Naive thymus-derived CD4-positive, alpha-beta T cell (primary cell): ENCODE measurements around the gene BCO1. TPM values are rescaled to one million over a fixed set of nuclear protein-coding genes. Genes with fewer than 3 reads are reported as not detected.

ENCODE experiments used
- ATAC-seq: fragments of 150-1000 bp; cut with Tn5 transposase; 2 replicates; pipeline ENCODE4 v1.10.0; 2021; ENCODE audit warnings: mild to moderate bottlenecking, moderate library complexity
- CTCF ChIA-PET: fragments of 350-600 bp; sonication (Branson Sonifier 250); formaldehyde crosslinking; loops from one replicate; lab custom pipeline; 2021; ENCODE audit warnings: antibody characterized with exemption; lab: Charles Lee
- POLR2A ChIA-PET: fragments of 350-600 bp; sonication (Branson Sonifier 250); formaldehyde crosslinking; loops from one replicate; lab custom pipeline; 2021; ENCODE audit warnings: antibody characterized with exemption, inconsistent platforms; lab: Charles Lee
- DNase-seq, 9 donors: peaks; one replicate each; pipeline versions ENCODE4 v3.0.0 to v3.0.0-alpha.2; 2020 to 2022; ENCODE audit warnings: mixed read lengths in 1 of 9
- H3K27ac ChIP-seq: one replicate; pipeline ENCODE4 v1.7.0; 2013; ENCODE audit warnings: mild to moderate bottlenecking, low read depth, low read length, moderate library complexity
- H3K27me3 ChIP-seq, 2 donors: one replicate each; pipeline ENCODE4 v1.7.0; 2013; ENCODE audit warnings: low read length in 2 of 2, mild to moderate bottlenecking in 2 of 2, moderate library complexity in 2 of 2; ENCODE audit not compliant: control insufficient read depth in 2 of 2, insufficient read depth in 2 of 2
- H3K36me3 ChIP-seq, 3 experiments: 1 replicate in 2 of 3; 2 replicates in 1 of 3; pipeline ENCODE4 v1.7.0; 2013; ENCODE audit warnings: low read length in 3 of 3, mild to moderate bottlenecking in 3 of 3, moderate library complexity in 1 of 3; ENCODE audit not compliant: insufficient read depth in 3 of 3, control insufficient read depth in 2 of 3
- H3K4me1 ChIP-seq, 2 donors: one replicate each; pipeline ENCODE4 v1.7.0; 2013; ENCODE audit warnings: low read length in 2 of 2, mild to moderate bottlenecking in 2 of 2, moderate library complexity in 1 of 2; ENCODE audit not compliant: control insufficient read depth in 2 of 2, insufficient read depth in 2 of 2
- H3K4me3 ChIP-seq: 2 replicates; pipeline ENCODE4 v1.7.0; 2013; ENCODE audit warnings: mild to moderate bottlenecking, low read length
- H3K9me3 ChIP-seq, 3 experiments: 1 replicate in 2 of 3; 2 replicates in 1 of 3; pipeline ENCODE4 v1.7.0; 2013; ENCODE audit warnings: low read length in 3 of 3; ENCODE audit not compliant: control insufficient read depth in 2 of 3
- H3K27ac Mint-ChIP-seq, 9 donors: one replicate each; pipeline ENCODE4 v1.8.0; 2020 to 2022; ENCODE audit warnings: mixed read lengths in 9 of 9, mild to moderate bottlenecking in 8 of 9, moderate library complexity in 5 of 9, inconsistent platforms in 2 of 9
- H3K27me3 Mint-ChIP-seq, 5 donors: one replicate each; pipeline ENCODE4 v1.8.0; 2021 to 2022; ENCODE audit warnings: mixed read lengths in 5 of 5, mild to moderate bottlenecking in 1 of 5
- H3K36me3 Mint-ChIP-seq, 5 donors: one replicate each; pipeline ENCODE4 v1.8.0; 2020 to 2022; ENCODE audit warnings: mixed read lengths in 5 of 5, mild to moderate bottlenecking in 3 of 5, inconsistent platforms in 1 of 5
- H3K4me1 Mint-ChIP-seq, 7 donors: one replicate each; pipeline ENCODE4 v1.8.0; 2020 to 2022; ENCODE audit warnings: mixed read lengths in 7 of 7, mild to moderate bottlenecking in 3 of 7, inconsistent platforms in 1 of 7
- H3K4me3 Mint-ChIP-seq, 10 donors: one replicate each; pipeline ENCODE4 v1.8.0; 2020 to 2022; ENCODE audit warnings: mild to moderate bottlenecking in 10 of 10, mixed read lengths in 10 of 10, moderate library complexity in 6 of 10, inconsistent platforms in 2 of 10
- H3K9me3 Mint-ChIP-seq, 11 donors: one replicate each; pipeline ENCODE4 v1.8.0; 2020 to 2022; ENCODE audit warnings: mixed read lengths in 11 of 11, mild to moderate bottlenecking in 4 of 11, inconsistent platforms in 1 of 11, moderate library complexity in 1 of 11
- intact Hi-C, 2 donors: fragments of 100-400 bp; cut with micrococcal nuclease; formaldehyde crosslinking; loops; one replicate each; pipeline ENCODE4 v1.15.1; 2023
- polyA plus RNA-seq, 2 donors: library from polyadenylated mRNA; unstranded; fragments of 300-500 nt; fragmentation: Illumina TruSeq; gene quantifications; one replicate each; pipeline ENCODE4 v1.2.3, GENCODE V29; 2021
- total RNA-seq, 6 experiments: library from RNA in 5 of 6; stranded (reverse) in 5 of 6; gene quantifications; 1 replicate in 5 of 6; 2 replicates in 1 of 6; pipeline ENCODE4 v1.2.3 and lab custom pipeline; 2021 to 2026

Gene BCO1
- total and polyA plus RNA-seq, 7 experiments from 2014 or later, result not detected

DNA sequence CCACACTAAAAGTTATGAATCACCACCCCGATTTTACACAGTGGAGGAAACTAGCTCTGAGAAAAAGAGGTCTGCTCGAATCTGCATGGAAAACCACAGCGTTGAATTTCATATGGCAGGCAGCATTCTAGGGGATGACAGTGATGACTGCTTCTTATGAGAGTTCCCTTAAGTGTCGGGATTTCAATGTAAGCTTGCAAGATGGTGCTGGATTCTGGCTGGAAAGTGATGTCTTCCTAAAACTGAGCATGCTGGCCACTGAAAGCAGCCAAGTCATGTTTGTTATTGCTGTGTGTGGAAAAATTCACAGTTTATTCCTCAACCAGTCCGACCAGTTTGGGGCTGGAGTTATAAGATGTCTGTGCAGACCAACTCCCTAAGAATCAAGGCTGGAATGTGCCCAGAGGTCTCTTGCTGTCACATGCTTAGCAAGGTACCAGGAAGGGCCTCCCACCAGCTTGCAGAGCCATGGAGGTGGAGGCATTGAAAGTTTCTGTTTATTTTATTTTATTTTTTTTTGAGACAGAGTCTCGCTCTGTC, 39.1 kb downstream of the BCO1 start:
- no peaks in the 10 kb centered on the region for H3K9me3 Mint-ChIP-seq
- H3K27ac ChIP-seq, result no peak overlapping the region
- ChIA-PET CTCF (no interaction called here), POLR2A (no interaction called here)
- H3K36me3 Mint-ChIP-seq, result no peaks in the 10 kb centered on the region
- H3K9me3 ChIP-seq, result no peaks in the 10 kb centered on the region
- H3K36me3 ChIP-seq, result no peaks in the 10 kb centered on the region
- H3K4me3 Mint-ChIP-seq, result no peak overlapping the region
- H3K27me3 Mint-ChIP-seq, result no peaks in the 10 kb centered on the region
- no peaks in the 10 kb centered on the region for H3K4me1 ChIP-seq
- H3K4me1 Mint-ChIP-seq, result no peaks in the 10 kb centered on the region
- H3K27me3 ChIP-seq, result no peaks in the 10 kb centered on the region
- ATAC-seq (no peak), DNase-seq (no peak)
- intact Hi-C loops, result no loop called here
- H3K4me3 ChIP-seq, result no peak overlapping the region
- H3K27ac Mint-ChIP-seq, result no peak overlapping the region

- Histone ChIP-seq H3K9me3 (no peaks in the 10 kb centered on the region), H3K4me1 (no peaks in the 10 kb centered on the region), H3K27me3 (no peaks in the 10 kb centered on the region), H3K36me3 (no peaks in the 10 kb centered on the region), H3K27ac (no peak overlapping the region), H3K4me3 (no peak overlapping the region)
- DNase-seq (no peak), ATAC-seq (no peak)
- no peak overlapping the region for H3K27ac Mint-ChIP-seq
- H3K9me3 Mint-ChIP-seq, result no peaks in the 10 kb centered on the region
- no peaks in the 10 kb centered on the region for H3K27me3 Mint-ChIP-seq
- intact Hi-C loops, result no loop called here
- CTCF ChIA-PET, result no interaction called here
- H3K4me1 Mint-ChIP-seq, result no peaks in the 10 kb centered on the region
- H3K4me3 Mint-ChIP-seq, result no peak overlapping the region
- H3K36me3 Mint-ChIP-seq, result no peaks in the 10 kb centered on the region
- POLR2A ChIA-PET, result no interaction called here
These were observed 40.0 kb downstream of the BCO1 start for GRCh38 chr16:81278526-81278925.

GRCh38 chr16:81279392-81279791, 40.9 kb downstream of the BCO1 start:
- no peaks in the 10 kb centered on the region for H3K4me1 Mint-ChIP-seq
- no peak for ATAC-seq
- H3K9me3 Mint-ChIP-seq, result no peaks in the 10 kb centered on the region
- H3K27me3 Mint-ChIP-seq, result no peaks in the 10 kb centered on the region
- H3K4me3 Mint-ChIP-seq, result no peak overlapping the region
- POLR2A ChIA-PET, result no interaction called here
- CTCF ChIA-PET, result no interaction called here
- Histone ChIP-seq H3K4me3 (no peak overlapping the region), H3K36me3 (no peaks in the 10 kb centered on the region), H3K4me1 (no peaks in the 10 kb centered on the region), H3K27me3 (no peaks in the 10 kb centered on the region), H3K9me3 (no peaks in the 10 kb centered on the region), H3K27ac (no peak overlapping the region)
- no peak for DNase-seq
- no peaks in the 10 kb centered on the region for H3K36me3 Mint-ChIP-seq
- H3K27ac Mint-ChIP-seq, result no peak overlapping the region
- intact Hi-C loops, result no loop called here

DNA sequence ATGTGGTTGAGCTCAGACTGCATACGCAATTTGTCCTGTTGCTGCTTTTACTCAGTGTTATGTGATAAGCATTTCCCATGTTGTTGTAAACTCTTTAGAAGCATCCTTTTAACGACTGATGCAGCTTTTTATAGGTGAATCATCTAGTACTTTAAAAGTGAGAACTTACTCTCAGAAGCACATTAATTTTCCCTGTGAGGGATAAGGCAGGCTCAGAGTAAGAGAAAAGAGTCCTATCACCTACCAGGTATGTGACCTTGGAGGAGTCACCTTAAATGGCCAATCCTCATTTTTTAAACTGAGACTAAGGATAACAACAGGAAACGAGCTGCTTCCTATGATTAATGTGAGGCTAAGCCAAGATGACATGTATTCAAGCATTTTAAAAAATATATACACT, 41.9 kb downstream of the BCO1 start:
- DNase-seq (no peak), ATAC-seq (no peak)
- no peak overlapping the region for H3K27ac ChIP-seq
- POLR2A ChIA-PET, result no interaction called here
- no peaks in the 10 kb centered on the region for H3K4me1 ChIP-seq
- no peaks in the 10 kb centered on the region for H3K27me3 Mint-ChIP-seq
- no peak overlapping the region for H3K4me3 ChIP-seq
- H3K9me3 ChIP-seq, result no peaks in the 10 kb centered on the region
- no peaks in the 10 kb centered on the region for H3K36me3 ChIP-seq
- CTCF ChIA-PET, result no interaction called here
- H3K36me3 Mint-ChIP-seq, result no peaks in the 10 kb centered on the region
- H3K4me3 Mint-ChIP-seq, result no peak overlapping the region
- peak overlapping the region in 2 of 9 donors; percentile 13 to 77 for H3K27ac Mint-ChIP-seq
- H3K9me3 Mint-ChIP-seq, result no peaks in the 10 kb centered on the region
- H3K27me3 ChIP-seq, result no peaks in the 10 kb centered on the region
- intact Hi-C loops, result no loop called here
- H3K4me1 Mint-ChIP-seq, result no peaks in the 10 kb centered on the region

DNA sequence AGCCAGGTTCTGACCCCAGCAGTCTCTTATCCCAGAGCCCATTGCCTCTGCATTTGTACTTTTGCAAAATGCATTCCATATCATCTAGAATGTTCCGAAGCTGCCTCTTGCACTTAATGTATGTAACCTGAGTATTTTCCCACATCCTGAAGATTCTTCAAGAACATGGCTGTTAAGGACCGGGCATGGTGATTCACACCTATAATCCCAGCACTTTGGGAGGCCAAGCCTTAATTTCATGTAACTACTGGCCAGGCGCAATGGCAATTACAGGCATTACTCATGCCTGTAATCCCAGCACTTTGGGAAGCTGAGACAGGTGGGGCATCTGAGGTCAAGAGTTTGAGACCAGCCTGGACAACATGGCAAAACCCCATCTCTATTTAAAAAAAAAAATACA, 44.6 kb downstream of the BCO1 start:
- no peak for ATAC-seq
- no peak overlapping the region for H3K27ac Mint-ChIP-seq
- H3K9me3 ChIP-seq, result no peaks in the 10 kb centered on the region

GRCh38 chr16:81284995-81285600, 46.6 kb downstream of the BCO1 start:
- POLR2A ChIA-PET, result no interaction called here

More for the DNA sequence above, 44.6 kb downstream of the BCO1 start:
- Histone ChIP-seq H3K4me1 (no peaks in the 10 kb centered on the region), H3K36me3 (no peaks in the 10 kb centered on the region), H3K27me3 (no peaks in the 10 kb centered on the region), H3K27ac (no peak overlapping the region), H3K4me3 (no peak overlapping the region)
- H3K4me3 Mint-ChIP-seq, result no peak overlapping the region
- no peaks in the 10 kb centered on the region for H3K36me3 Mint-ChIP-seq
- POLR2A ChIA-PET, result no interaction called here
- no peaks in the 10 kb centered on the region for H3K27me3 Mint-ChIP-seq
- DNase-seq, result no peak
- H3K9me3 Mint-ChIP-seq, result no peaks in the 10 kb centered on the region
- no peaks in the 10 kb centered on the region for H3K4me1 Mint-ChIP-seq
- CTCF ChIA-PET, result no interaction called here
- intact Hi-C loops, result no loop called here

DNA sequence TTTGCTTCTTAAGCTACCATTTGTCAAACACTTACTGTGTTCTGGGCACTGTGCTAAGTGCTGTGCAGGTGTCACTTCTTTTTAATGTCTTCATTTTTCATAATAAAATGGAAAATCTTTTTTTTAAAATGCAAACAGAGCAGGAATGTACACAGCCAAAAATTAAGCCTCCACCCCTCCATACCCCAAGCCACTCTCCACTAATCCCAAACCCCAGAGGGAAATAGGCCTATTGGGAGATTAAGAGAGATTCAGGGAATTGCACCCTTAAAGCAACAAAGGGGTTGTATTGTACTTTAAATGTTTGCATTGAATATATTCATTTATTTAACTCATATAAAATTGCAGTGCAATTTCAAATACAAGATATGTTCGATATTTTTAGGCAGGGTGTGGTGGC, 47.7 kb downstream of the BCO1 start:
- no peaks in the 10 kb centered on the region for H3K27me3 ChIP-seq
- Mint-ChIP-seq H3K36me3 (no peaks in the 10 kb centered on the region), H3K4me1 (no peaks in the 10 kb centered on the region), H3K4me3 (no peak overlapping the region), H3K27me3 (peaks cover 0 to 5% (median 0%) of the 10 kb centered on the region in 5 donors), H3K27ac (no peak overlapping the region), H3K9me3 (no peaks in the 10 kb centered on the region)
- no peaks in the 10 kb centered on the region for H3K9me3 ChIP-seq
- H3K4me3 ChIP-seq, result no peak overlapping the region
- no peak overlapping the region for H3K27ac ChIP-seq
- no peaks in the 10 kb centered on the region for H3K4me1 ChIP-seq
- ChIA-PET CTCF (interaction anchor here (0.6 kb wide), 1 partner anchor 17 kb away, joined by 5 read pairs; no protein-coding TSS in a partner anchor), POLR2A (no interaction called here)
- DNase-seq (no peak), ATAC-seq (no peak)
- intact Hi-C loops, result no loop called here
- no peaks in the 10 kb centered on the region for H3K36me3 ChIP-seq

More at GRCh38 chr16:81284995-81285600, 46.6 kb downstream of the BCO1 start:
- Mint-ChIP-seq H3K4me1 (no peaks in the 10 kb centered on the region), H3K27ac (no peak overlapping the region), H3K27me3 (no peaks in the 10 kb centered on the region), H3K36me3 (no peaks in the 10 kb centered on the region), H3K4me3 (no peak overlapping the region), H3K9me3 (no peaks in the 10 kb centered on the region)
- no peaks in the 10 kb centered on the region for H3K9me3 ChIP-seq
- no peaks in the 10 kb centered on the region for H3K4me1 ChIP-seq
- DNase-seq (no peak), ATAC-seq (no peak)
- CTCF ChIA-PET, result interaction anchor here (0.6 kb wide), 1 partner anchor 26 kb away, joined by 3 read pairs; no protein-coding TSS in a partner anchor
- H3K27me3 ChIP-seq, result no peaks in the 10 kb centered on the region
- no peak overlapping the region for H3K4me3 ChIP-seq
- no peaks in the 10 kb centered on the region for H3K36me3 ChIP-seq
- no peak overlapping the region for H3K27ac ChIP-seq
- intact Hi-C loops, result no loop called here
